Measurements from ENCODE around the gene IL18R1. TPM values are rescaled to one million over a fixed set of nuclear protein-coding genes. Genes with fewer than 3 reads are reported as not detected.
A peak's percentile ranks its signal among the peaks of the same experiment; 100 is the strongest.

Gene IL18R1
- total RNA-seq, 1 donor from 2014 or later = 2.2 TPM

DNA sequence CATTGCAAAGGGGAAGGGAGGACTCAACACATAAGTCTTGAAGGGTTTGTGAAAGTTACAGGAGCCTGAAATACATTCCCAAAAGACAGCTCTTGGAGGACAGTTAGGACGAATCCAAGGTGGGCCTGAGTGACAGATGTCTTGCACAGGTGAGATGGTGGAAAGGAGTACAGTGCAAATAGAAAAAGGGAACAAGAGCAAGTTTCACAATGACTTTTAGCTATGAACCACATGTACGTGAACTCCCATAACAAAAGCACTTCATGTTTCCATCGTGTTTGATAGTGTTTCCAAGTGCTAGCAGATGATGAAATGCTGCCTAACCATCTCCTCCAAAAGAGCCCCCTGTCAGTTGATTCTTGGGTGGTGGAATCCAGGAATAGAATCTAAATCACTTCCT is 69.2 kb downstream of the IL18R1 start:
- H3K9me3 Mint-ChIP-seq = no peaks in the 10 kb centered on the region
- peak overlapping the region; percentile 65 for H3K27ac Mint-ChIP-seq
- H3K36me3 Mint-ChIP-seq (ENCODE audit: low read depth) = no peaks in the 10 kb centered on the region
- DNase-seq = no peak
- H3K4me1 Mint-ChIP-seq = peaks cover 27% of the 10 kb centered on the region
- POLR2A ChIA-PET = no interaction called here
- TF ChIP-seq, protein P1, sequence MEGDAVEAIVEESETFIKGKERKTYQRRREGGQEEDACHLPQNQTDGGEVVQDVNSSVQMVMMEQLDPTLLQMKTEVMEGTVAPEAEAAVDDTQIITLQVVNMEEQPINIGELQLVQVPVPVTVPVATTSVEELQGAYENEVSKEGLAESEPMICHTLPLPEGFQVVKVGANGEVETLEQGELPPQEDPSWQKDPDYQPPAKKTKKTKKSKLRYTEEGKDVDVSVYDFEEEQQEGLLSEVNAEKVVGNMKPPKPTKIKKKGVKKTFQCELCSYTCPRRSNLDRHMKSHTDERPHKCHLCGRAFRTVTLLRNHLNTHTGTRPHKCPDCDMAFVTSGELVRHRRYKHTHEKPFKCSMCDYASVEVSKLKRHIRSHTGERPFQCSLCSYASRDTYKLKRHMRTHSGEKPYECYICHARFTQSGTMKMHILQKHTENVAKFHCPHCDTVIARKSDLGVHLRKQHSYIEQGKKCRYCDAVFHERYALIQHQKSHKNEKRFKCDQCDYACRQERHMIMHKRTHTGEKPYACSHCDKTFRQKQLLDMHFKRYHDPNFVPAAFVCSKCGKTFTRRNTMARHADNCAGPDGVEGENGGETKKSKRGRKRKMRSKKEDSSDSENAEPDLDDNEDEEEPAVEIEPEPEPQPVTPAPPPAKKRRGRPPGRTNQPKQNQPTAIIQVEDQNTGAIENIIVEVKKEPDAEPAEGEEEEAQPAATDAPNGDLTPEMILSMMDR (IDR thresholded peaks at IDR 0.05) = no peak
- CTCF ChIA-PET = no interaction called here
- no peak overlapping the region for H3K4me3 Mint-ChIP-seq
- H3K27me3 Mint-ChIP-seq = no peaks in the 10 kb centered on the region
- peak; percentile 88 for ATAC-seq (ENCODE audit: low read depth)
- intact Hi-C loops (cut with micrococcal nuclease) = no loop called here

DNA sequence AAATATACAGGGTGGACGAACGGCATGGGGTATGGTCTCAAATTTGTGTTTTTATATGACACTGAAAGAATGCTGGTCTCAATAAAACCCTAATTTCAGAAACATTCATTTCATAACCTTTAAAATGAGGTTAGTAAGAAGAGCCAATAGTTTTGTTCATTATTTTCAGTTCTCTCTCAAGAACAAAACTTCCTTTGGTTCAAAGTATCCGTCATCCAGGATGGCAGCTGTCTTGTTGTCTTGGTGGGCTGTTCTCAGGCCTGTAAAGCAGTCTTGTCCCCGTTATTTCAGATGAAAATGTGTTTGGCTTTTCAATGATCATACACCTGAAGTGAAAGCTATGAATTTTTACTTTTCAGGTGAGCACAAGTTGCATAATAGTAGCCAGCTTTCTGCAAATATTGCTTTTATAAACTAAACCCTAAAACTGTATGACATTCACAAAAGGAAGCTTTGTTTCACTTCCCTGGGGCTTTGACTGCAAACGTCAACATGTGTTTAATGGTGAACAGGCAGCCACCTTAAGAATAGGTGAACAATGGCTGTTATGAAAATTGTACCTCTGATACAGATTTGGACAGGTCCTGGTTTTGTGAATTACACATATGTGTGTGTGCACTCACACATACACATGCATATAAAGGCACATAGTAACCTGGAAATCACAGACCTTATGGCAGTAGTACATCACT is 70.0 kb downstream of the IL18R1 start:
- Mint-ChIP-seq H3K9me3 (no peaks in the 10 kb centered on the region), H3K4me1 (peaks cover 29% of the 10 kb centered on the region), H3K27me3 (no peaks in the 10 kb centered on the region), H3K36me3 (ENCODE audit: low read depth) (no peaks in the 10 kb centered on the region), H3K27ac (peak overlapping the region; percentile 65), H3K4me3 (no peak overlapping the region)
- ChIA-PET CTCF (no interaction called here), POLR2A (no interaction called here)
- ATAC-seq (ENCODE audit: low read depth) = no peak
- intact Hi-C loops (cut with micrococcal nuclease) = no loop called here
- no peak for DNase-seq
- TF ChIP-seq, protein P1 (IDR thresholded peaks at IDR 0.05) = no peak

DNA sequence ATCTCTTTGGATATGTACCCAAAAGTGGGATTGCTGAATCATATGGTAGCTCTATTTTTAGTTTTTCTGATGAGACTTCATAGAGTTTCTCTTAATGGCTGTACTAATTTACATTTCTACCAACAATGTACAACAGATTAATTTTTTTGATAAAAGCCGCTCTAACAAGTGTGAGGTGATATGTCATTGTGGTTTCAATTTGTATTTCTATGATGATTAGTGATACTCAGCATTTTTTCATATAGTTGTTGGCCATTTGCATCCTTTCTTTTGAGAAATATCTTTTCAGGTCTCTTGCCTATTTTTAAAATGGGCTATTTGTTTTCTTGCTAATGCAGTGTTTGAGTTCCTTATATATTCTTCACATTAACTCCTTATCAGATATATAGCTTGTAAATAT is 71.7 kb downstream of the IL18R1 start:
- Mint-ChIP-seq H3K9me3 (no peaks in the 10 kb centered on the region), H3K4me3 (no peak overlapping the region), H3K27ac (no peak overlapping the region), H3K36me3 (ENCODE audit: low read depth) (no peaks in the 10 kb centered on the region), H3K4me1 (peaks cover 37% of the 10 kb centered on the region), H3K27me3 (no peaks in the 10 kb centered on the region)
- TF ChIP-seq, protein P1 (IDR thresholded peaks at IDR 0.05) = no peak
- ChIA-PET CTCF (interaction anchor here (1.2 kb wide), 1 partner anchor 16 kb away, joined by 4 read pairs; no protein-coding TSS in a partner anchor), POLR2A (interaction anchor here (0.6 kb wide), 1 partner anchor 71 kb away, joined by 4 read pairs; no protein-coding TSS in a partner anchor)
- ATAC-seq (ENCODE audit: low read depth) = no peak
- intact Hi-C loops (cut with micrococcal nuclease) = no loop called here
- DNase-seq = no peak

DNA sequence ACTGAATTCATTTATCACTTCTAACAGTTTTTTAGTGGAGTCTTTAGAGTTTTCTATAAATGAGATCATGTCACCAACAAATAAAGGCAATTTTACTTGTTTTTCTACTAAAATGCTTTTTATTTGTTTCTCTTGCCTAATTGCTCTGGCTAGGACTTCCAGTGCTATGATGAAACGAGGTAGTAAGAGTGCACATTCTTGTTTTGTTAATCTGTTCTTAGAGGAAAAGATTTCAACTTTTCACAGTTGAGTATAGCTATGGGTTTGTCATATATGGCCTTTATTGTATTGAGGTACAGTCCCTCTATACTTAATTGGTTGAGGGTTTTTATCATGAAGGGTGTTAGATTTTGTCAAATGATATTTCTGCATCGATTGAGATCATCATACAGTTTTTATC is 73.0 kb downstream of the IL18R1 start:
- TF ChIP-seq, protein P1 (IDR thresholded peaks at IDR 0.05) = no peak
- DNase-seq (no peak), ATAC-seq (ENCODE audit: low read depth) (no peak)
- Mint-ChIP-seq H3K4me1 (peaks cover 28% of the 10 kb centered on the region), H3K27ac (no peak overlapping the region), H3K9me3 (no peaks in the 10 kb centered on the region), H3K4me3 (no peak overlapping the region), H3K36me3 (ENCODE audit: low read depth) (no peaks in the 10 kb centered on the region), H3K27me3 (no peaks in the 10 kb centered on the region)
- intact Hi-C loops (cut with micrococcal nuclease) = no loop called here
- POLR2A ChIA-PET = no interaction called here
- CTCF ChIA-PET = no interaction called here

DNA sequence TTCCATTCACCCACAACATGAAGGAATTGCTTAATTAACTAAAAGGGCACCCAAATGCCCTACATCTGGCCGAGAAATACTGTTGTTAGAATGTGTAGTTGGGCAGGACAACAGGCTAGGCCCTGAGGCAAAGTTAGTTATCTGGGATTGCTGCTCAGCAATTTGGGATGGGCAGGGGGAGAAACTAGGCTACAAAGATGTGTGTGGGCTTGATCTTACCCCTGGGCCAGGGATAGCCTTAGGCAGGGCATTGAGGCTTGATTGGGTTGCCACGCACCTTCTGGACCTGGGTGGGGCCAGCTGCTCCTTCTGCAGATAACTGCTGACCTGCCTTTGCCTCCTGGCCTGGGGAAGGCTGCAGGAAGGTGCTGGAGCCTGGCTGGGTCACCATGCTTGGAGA is 76.8 kb downstream of the IL18R1 start:
- TF ChIP-seq, protein P1 (IDR thresholded peaks at IDR 0.05) = no peak
- peaks cover 25% of the 10 kb centered on the region for H3K4me1 Mint-ChIP-seq
- DNase-seq (no peak), ATAC-seq (ENCODE audit: low read depth) (no peak)
- H3K4me3 Mint-ChIP-seq = no peak overlapping the region
- H3K27me3 Mint-ChIP-seq = no peaks in the 10 kb centered on the region
- ChIA-PET CTCF (no interaction called here), POLR2A (interaction anchor here (0.5 kb wide), 1 partner anchor 176 kb away, joined by 4 read pairs; no protein-coding TSS in a partner anchor)
- H3K36me3 Mint-ChIP-seq (ENCODE audit: low read depth) = no peaks in the 10 kb centered on the region
- intact Hi-C loops (cut with micrococcal nuclease) = no loop called here
- no peak overlapping the region for H3K27ac Mint-ChIP-seq
- no peaks in the 10 kb centered on the region for H3K9me3 Mint-ChIP-seq

Data from activated B cell treated with CpG ODN at 0.5 μM for 24 hours (primary cell).